Tibial artery (tissue), 4 donors: Measurements from ENCODE around the gene FAM72D.
"Not testable (repeated sequence)": the region's sequence is repeated elsewhere in the genome, so short reads cannot be mapped to it uniquely, and the experiment has no call there.

ENCODE experiments used
- DNase-seq, 2 donors: peaks; one replicate each; pipeline ENCODE4 v3.0.0-alpha.2; 2019
- H3K27ac ChIP-seq, 2 donors: fragments of 200-600 bp; sonication (generic) in 1 of 2; 1 replicate in 1 of 2; 2 replicates in 1 of 2; pipeline ENCODE4 v1.5.1; 2018 to 2019; ENCODE audit warnings: mild to moderate bottlenecking in 1 of 2
- H3K27me3 ChIP-seq, 2 donors: fragments of 200-600 bp; sonication (generic) in 1 of 2; one replicate each; pipeline versions ENCODE4 v1.5.1 to v1.6.0; 2016 to 2019
- H3K36me3 ChIP-seq, 3 donors: fragments of 200-600 bp; sonication (generic) in 2 of 3; one replicate each; pipeline ENCODE4 v1.5.1; 2016 to 2019; ENCODE audit warnings: mild to moderate bottlenecking in 2 of 3
- H3K4me1 ChIP-seq, 4 donors: fragments of 200-600 bp; sonication (generic) in 2 of 4; 1 replicate in 3 of 4; 2 replicates in 1 of 4; pipeline ENCODE4 v1.5.1; 2016 to 2019
- H3K4me3 ChIP-seq, 2 donors: fragments of 200-600 bp; sonication (generic) in 1 of 2; 1 replicate in 1 of 2; 2 replicates in 1 of 2; pipeline ENCODE4 v1.5.1; 2018 to 2019; ENCODE audit warnings: mild to moderate bottlenecking in 2 of 2
- H3K9me3 ChIP-seq, 3 donors: fragments of 200-600 bp; sonication (generic) in 1 of 3; one replicate each; pipeline ENCODE4 v1.5.1; 2016 to 2019
- intact Hi-C: fragments of 100-400 bp; cut with DNase I; formaldehyde crosslinking; loops from one replicate; pipeline ENCODE4 v1.15.0; 2023; ENCODE audit warnings: low total_unique reads

FAM72D gene

DNA sequence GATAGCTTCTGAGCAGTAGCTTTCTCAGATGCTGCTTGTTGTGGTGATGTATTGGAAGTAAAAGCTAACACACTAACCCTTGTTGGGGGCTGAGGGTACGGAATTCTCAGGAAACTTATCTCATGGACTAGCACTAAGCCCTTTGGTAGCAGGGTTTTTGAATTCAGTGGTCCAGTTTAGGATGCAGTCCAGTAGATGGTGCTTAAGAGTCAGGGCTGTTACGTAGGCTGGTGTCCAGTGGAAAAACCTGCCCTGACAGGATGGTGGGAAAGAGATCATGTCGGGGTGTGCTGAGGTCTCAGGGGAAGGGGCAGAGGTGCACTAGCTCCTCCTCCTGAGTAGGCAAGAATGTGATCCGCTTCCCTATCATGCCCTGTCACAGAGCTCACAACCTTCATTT lies 59.6 kb downstream of the FAM72D start:
- H3K9me3 ChIP-seq, H3K4me1 ChIP-seq, H3K27ac ChIP-seq, H3K27me3 ChIP-seq, DNase-seq, H3K36me3 ChIP-seq, intact Hi-C loops, H3K4me3 ChIP-seq: not testable (repeated sequence)

DNA sequence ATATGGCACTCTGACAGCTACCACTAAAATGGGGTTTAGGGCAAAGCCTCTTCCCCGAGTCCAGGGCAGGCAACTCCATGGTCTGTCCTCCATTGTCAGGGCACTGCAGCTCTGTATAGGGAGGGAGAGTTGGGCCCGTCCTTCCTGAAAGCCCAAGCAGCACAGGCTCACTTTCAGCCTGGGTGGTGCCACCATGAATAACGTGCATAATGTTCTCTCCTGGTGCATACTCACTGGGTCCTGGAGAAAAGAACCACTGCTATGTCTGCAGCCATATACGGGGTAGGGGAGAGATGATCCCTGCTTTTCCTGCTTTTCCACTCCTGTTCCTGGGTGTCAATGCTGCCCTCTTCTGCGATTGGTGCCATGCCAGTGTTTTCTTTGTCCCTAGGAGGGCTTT lies 60.1 kb downstream of the FAM72D start:
- H3K36me3 ChIP-seq, H3K27me3 ChIP-seq, intact Hi-C loops, DNase-seq, H3K27ac ChIP-seq, H3K9me3 ChIP-seq, H3K4me3 ChIP-seq, H3K4me1 ChIP-seq: not testable (repeated sequence)

DNA sequence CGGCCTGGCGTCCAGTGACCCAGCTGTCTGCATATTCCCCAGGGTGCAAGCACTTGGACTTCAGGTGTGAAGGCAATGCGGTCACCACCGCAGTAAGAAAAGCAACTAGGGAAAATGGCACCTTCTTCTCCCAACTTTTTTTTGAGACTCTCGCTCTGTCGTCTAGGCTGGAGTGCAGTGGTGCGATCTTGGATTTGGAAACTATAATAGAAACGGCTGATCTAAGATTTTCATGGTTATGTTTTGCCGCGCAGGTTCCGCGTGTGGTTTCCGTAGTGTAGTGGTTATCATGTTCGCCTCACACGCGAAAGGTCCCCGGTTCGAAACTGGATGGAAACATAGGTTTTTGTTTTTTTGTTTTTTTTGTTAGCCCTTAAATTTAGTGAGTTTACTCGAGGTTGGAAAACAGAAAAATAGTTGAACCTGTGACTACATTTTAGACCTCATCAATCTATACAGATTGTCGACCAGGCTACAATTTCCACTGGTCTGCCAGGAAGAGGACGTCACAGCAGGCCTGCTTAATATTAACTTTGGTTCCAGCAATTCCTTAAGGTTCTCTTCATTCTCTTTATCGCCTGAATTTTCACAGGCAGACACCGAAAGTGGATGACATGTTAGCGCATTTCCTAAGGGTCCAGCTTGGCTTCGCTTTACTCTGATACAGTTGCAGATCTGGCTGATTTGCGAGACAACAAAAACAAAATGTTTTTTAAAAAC lies 61.3 kb downstream of the FAM72D start:
- DNase-seq = peak in 1 of 2 donors; percentile 37
- H3K36me3 ChIP-seq, H3K9me3 ChIP-seq, H3K27ac ChIP-seq, H3K27me3 ChIP-seq, intact Hi-C loops, H3K4me3 ChIP-seq, H3K4me1 ChIP-seq: not testable (repeated sequence)

DNA sequence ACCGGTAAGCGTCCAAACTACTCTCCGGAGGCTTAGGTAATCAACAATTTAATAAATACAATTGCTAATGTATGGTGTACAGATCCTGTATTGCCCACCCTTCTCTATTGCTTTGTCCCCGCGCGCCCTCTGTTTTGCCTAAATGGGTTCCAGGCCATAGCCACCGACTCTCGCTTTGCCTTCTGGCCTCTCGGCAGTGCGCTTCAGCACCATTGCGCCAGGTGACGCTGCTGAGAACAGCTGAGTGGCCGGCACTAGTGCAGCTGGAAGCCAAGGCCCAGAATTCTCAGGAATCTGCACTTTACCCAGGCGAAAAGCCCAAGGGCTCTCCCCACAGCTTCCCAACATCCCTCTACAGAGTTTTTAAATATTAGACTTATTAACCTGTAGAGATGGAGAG lies 61.9 kb downstream of the FAM72D start:
- H3K4me1 ChIP-seq, H3K4me3 ChIP-seq, H3K27ac ChIP-seq, H3K9me3 ChIP-seq, DNase-seq, H3K27me3 ChIP-seq, intact Hi-C loops, H3K36me3 ChIP-seq: not testable (repeated sequence)

DNA sequence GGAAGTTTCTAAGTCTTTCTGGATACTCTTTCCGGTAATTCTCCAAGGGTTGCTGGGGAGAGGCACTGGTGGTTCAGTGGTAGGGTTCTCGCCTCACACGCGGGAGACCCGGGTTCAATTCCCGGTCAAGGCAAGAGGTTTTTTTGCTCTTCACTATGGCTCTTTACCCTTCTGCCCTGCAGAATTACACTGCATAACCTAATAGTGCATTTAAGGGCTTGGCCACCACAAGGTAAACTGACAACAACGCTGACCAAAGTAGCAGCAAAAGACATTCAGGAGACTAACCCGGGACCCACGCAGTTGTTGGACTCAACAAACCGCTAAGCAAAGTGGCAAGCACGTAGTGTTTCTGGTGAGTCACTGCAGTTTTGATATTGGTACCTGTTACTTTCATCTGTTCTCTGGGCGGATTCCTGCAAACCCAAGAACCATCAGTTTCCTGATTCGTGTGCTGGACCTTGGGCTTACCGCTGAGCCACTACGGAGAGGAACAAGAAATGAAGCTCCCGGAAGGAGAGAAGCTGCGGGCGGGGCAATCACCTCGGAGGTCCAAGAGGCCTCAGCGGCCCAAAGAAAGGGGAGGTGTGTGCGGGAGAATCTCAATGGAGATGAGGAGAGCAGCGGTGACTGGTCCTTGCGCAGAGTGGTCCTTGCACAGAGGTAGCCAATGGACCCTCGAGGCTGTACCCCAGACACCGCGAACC lies 65.4 kb downstream of the FAM72D start:
- H3K9me3 ChIP-seq, intact Hi-C loops, DNase-seq, H3K27me3 ChIP-seq, H3K27ac ChIP-seq, H3K4me1 ChIP-seq, H3K36me3 ChIP-seq, H3K4me3 ChIP-seq: not testable (repeated sequence)
